ENCODE measurements around the gene RSBN1.

GRCh38 chr1:113786069-113786468, 26.2 kb downstream of the RSBN1 start:
- TF ChIP-seq TAF1 (IDR thresholded peaks at IDR 0.05; ENCODE audit: borderline replicate concordance, low read depth, low read length) (no peak), POLR2A (IDR thresholded peaks at IDR 0.05; ENCODE audit: low read depth, low read length) (no peak), POLR2AphosphoS5 (IDR thresholded peaks at IDR 0.05; ENCODE audit: low read depth, low read length) (no peak)
